ENCODE measurements around the gene CEBPE.

DNA sequence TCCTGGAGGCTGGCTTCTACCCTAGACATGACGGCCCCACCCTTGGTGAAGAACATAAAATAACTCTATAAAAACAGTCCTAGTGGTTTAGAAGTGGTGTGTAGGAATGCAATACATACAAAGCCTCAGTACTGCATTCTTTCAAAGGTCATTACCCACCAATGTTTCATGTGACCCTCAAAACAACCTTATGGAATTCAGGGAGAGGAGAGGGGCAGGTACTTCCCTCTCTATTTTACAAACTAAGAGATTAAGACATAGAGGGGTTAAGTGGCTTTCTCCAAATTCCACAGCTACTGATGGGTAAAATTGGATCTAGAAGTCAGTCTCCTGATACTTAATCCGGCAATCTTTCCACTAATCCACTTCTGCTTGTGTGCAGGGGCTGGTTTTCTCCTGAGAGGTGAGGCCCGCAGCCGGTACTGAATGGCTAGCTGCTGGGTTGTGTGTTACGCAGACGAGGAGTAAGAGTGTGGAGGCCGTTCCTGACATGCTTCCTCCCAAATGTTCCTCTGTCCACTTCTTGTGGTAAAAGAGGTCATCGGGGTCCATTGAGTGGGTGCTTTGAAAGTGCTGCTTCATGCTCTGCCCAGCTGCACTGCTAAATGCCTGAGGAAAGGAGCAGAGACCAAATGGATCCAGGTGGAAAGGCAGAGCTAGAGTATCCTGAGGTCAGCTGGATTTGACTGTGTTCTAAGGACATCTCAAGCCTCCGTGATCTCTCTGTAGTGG is 48.2 kb upstream of the CEBPE start:
- no peak for TF ChIP-seq GABPA (IDR thresholded peaks at IDR 0.05 in 1 of 2, conservative IDR thresholded peaks at IDR 0.05 in 1 of 2)
- TF ChIP-seq, protein P1, sequence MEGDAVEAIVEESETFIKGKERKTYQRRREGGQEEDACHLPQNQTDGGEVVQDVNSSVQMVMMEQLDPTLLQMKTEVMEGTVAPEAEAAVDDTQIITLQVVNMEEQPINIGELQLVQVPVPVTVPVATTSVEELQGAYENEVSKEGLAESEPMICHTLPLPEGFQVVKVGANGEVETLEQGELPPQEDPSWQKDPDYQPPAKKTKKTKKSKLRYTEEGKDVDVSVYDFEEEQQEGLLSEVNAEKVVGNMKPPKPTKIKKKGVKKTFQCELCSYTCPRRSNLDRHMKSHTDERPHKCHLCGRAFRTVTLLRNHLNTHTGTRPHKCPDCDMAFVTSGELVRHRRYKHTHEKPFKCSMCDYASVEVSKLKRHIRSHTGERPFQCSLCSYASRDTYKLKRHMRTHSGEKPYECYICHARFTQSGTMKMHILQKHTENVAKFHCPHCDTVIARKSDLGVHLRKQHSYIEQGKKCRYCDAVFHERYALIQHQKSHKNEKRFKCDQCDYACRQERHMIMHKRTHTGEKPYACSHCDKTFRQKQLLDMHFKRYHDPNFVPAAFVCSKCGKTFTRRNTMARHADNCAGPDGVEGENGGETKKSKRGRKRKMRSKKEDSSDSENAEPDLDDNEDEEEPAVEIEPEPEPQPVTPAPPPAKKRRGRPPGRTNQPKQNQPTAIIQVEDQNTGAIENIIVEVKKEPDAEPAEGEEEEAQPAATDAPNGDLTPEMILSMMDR (IDR thresholded peaks at IDR 0.05; ENCODE audit: low read depth, low read length, missing input control), result no peak
- TF ChIP-seq, protein P2, sequence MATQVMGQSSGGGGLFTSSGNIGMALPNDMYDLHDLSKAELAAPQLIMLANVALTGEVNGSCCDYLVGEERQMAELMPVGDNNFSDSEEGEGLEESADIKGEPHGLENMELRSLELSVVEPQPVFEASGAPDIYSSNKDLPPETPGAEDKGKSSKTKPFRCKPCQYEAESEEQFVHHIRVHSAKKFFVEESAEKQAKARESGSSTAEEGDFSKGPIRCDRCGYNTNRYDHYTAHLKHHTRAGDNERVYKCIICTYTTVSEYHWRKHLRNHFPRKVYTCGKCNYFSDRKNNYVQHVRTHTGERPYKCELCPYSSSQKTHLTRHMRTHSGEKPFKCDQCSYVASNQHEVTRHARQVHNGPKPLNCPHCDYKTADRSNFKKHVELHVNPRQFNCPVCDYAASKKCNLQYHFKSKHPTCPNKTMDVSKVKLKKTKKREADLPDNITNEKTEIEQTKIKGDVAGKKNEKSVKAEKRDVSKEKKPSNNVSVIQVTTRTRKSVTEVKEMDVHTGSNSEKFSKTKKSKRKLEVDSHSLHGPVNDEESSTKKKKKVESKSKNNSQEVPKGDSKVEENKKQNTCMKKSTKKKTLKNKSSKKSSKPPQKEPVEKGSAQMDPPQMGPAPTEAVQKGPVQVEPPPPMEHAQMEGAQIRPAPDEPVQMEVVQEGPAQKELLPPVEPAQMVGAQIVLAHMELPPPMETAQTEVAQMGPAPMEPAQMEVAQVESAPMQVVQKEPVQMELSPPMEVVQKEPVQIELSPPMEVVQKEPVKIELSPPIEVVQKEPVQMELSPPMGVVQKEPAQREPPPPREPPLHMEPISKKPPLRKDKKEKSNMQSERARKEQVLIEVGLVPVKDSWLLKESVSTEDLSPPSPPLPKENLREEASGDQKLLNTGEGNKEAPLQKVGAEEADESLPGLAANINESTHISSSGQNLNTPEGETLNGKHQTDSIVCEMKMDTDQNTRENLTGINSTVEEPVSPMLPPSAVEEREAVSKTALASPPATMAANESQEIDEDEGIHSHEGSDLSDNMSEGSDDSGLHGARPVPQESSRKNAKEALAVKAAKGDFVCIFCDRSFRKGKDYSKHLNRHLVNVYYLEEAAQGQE (IDR thresholded peaks at IDR 0.05), result no peak
- TF ChIP-seq, protein P3, sequence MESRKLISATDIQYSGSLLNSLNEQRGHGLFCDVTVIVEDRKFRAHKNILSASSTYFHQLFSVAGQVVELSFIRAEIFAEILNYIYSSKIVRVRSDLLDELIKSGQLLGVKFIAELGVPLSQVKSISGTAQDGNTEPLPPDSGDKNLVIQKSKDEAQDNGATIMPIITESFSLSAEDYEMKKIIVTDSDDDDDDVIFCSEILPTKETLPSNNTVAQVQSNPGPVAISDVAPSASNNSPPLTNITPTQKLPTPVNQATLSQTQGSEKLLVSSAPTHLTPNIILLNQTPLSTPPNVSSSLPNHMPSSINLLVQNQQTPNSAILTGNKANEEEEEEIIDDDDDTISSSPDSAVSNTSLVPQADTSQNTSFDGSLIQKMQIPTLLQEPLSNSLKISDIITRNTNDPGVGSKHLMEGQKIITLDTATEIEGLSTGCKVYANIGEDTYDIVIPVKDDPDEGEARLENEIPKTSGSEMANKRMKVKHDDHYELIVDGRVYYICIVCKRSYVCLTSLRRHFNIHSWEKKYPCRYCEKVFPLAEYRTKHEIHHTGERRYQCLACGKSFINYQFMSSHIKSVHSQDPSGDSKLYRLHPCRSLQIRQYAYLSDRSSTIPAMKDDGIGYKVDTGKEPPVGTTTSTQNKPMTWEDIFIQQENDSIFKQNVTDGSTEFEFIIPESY (IDR thresholded peaks at IDR 0.05), result no peak
- TF ChIP-seq, protein P4, sequence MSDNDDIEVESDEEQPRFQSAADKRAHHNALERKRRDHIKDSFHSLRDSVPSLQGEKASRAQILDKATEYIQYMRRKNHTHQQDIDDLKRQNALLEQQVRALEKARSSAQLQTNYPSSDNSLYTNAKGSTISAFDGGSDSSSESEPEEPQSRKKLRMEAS (IDR thresholded peaks at IDR 0.05), result no peak
- TF ChIP-seq SP1 (IDR thresholded peaks at IDR 0.05), result no peak
- no peak for TF ChIP-seq JUND (IDR thresholded peaks at IDR 0.05)
- no peak for TF ChIP-seq FOXA2 (IDR thresholded peaks at IDR 0.05)
- no peak for TF ChIP-seq TAF1 (conservative IDR thresholded peaks at IDR 0.05)
- TF ChIP-seq RXRA (IDR thresholded peaks at IDR 0.05), result no peak
